HG03520 (cell line): Measurements from ENCODE around the gene EIF6.

ENCODE experiments used
- ATAC-seq: cut with Tn5 transposase; IDR thresholded peaks from one replicate; pipeline ENCODE4 v1.9.1; 2021; ENCODE audit warnings: mild to moderate bottlenecking, moderate library complexity; ENCODE audit not compliant: unreplicated experiment

EIF6 gene

GRCh38 chr20:35232575-35232974, 52.0 kb downstream of the EIF6 start:
- ATAC-seq: no peak
